ENCODE data around the gene SPG11. TPM values are rescaled to one million over a fixed set of nuclear protein-coding genes. Genes with fewer than 3 reads are reported as not detected.
"Not testable (repeated sequence)": the region's sequence is repeated elsewhere in the genome, so short reads cannot be mapped to it uniquely, and the experiment has no call there.

SPG11 gene
- total RNA-seq, 1 donor from 2014 or later: 67.3 TPM

GRCh38 chr15:44633603-44634002 lies 29.9 kb downstream of the SPG11 start:
- no peak overlapping the region for H3K4me3 ChIP-seq (ENCODE audit: low read length in 3 of 3)
- no peaks in the 10 kb centered on the region for H3K9me3 ChIP-seq (ENCODE audit: control insufficient read depth in 3 of 3, low read length in 3 of 3)
- H3K9ac ChIP-seq (ENCODE audit: low read depth in 1 of 3, low read length in 3 of 3): no peak overlapping the region
- no peaks in the 10 kb centered on the region for H3K27me3 ChIP-seq (ENCODE audit: control insufficient read depth in 3 of 3, insufficient read depth in 3 of 3, low read length in 3 of 3)
- peaks cover 14 to 45% (median 42%) of the 10 kb centered on the region in 3 donors for H3K36me3 ChIP-seq (ENCODE audit: control insufficient read depth in 3 of 3, insufficient read depth in 3 of 3, low read length in 3 of 3)
- H3K27ac ChIP-seq (ENCODE audit: low read depth, low read length): no peak overlapping the region
- H3K4me1 ChIP-seq (ENCODE audit: control insufficient read depth in 3 of 3, insufficient read depth in 3 of 3, low read length in 3 of 3): no peaks in the 10 kb centered on the region

- not testable (repeated sequence) for H3K9ac ChIP-seq (ENCODE audit: low read depth in 1 of 3, low read length in 3 of 3); H3K9me3 ChIP-seq (ENCODE audit: control insufficient read depth in 3 of 3, low read length in 3 of 3); H3K27ac ChIP-seq (ENCODE audit: low read depth, low read length); H3K27me3 ChIP-seq (ENCODE audit: control insufficient read depth in 3 of 3, insufficient read depth in 3 of 3, low read length in 3 of 3); H3K4me3 ChIP-seq (ENCODE audit: low read length in 3 of 3); H3K4me1 ChIP-seq (ENCODE audit: control insufficient read depth in 3 of 3, insufficient read depth in 3 of 3, low read length in 3 of 3)
- peaks cover 17 to 53% (median 43%) of the 10 kb centered on the region in 3 donors for H3K36me3 ChIP-seq (ENCODE audit: control insufficient read depth in 3 of 3, insufficient read depth in 3 of 3, low read length in 3 of 3)
Observed at GRCh38 chr15:44625286-44625685, 38.2 kb downstream of the SPG11 start.

GRCh38 chr15:44623178-44623577 lies 40.3 kb downstream of the SPG11 start:
- peaks cover 10 to 40% (median 33%) of the 10 kb centered on the region in 3 donors for H3K36me3 ChIP-seq (ENCODE audit: control insufficient read depth in 3 of 3, insufficient read depth in 3 of 3, low read length in 3 of 3)
- H3K27ac ChIP-seq (ENCODE audit: low read depth, low read length): no peak overlapping the region
- H3K4me3 ChIP-seq (ENCODE audit: low read length in 3 of 3): no peak overlapping the region
- no peaks in the 10 kb centered on the region for H3K9me3 ChIP-seq (ENCODE audit: control insufficient read depth in 3 of 3, low read length in 3 of 3)
- no peak overlapping the region for H3K9ac ChIP-seq (ENCODE audit: low read depth in 1 of 3, low read length in 3 of 3)
- no peaks in the 10 kb centered on the region for H3K27me3 ChIP-seq (ENCODE audit: control insufficient read depth in 3 of 3, insufficient read depth in 3 of 3, low read length in 3 of 3)
- no peaks in the 10 kb centered on the region for H3K4me1 ChIP-seq (ENCODE audit: control insufficient read depth in 3 of 3, insufficient read depth in 3 of 3, low read length in 3 of 3)

GRCh38 chr15:44620081-44620480 lies 43.4 kb downstream of the SPG11 start:
- Histone ChIP-seq H3K27ac (ENCODE audit: low read depth, low read length) (no peak overlapping the region), H3K27me3 (ENCODE audit: control insufficient read depth in 3 of 3, insufficient read depth in 3 of 3, low read length in 3 of 3) (no peaks in the 10 kb centered on the region), H3K9ac (ENCODE audit: low read depth in 1 of 3, low read length in 3 of 3) (no peak overlapping the region), H3K9me3 (ENCODE audit: control insufficient read depth in 3 of 3, low read length in 3 of 3) (no peaks in the 10 kb centered on the region), H3K4me3 (ENCODE audit: low read length in 3 of 3) (no peak overlapping the region), H3K36me3 (ENCODE audit: control insufficient read depth in 3 of 3, insufficient read depth in 3 of 3, low read length in 3 of 3) (peaks cover 14 to 32% (median 27%) of the 10 kb centered on the region in 3 donors), H3K4me1 (ENCODE audit: control insufficient read depth in 3 of 3, insufficient read depth in 3 of 3, low read length in 3 of 3) (no peaks in the 10 kb centered on the region)

- Histone ChIP-seq H3K27ac (ENCODE audit: low read depth, low read length) (no peak overlapping the region), H3K36me3 (ENCODE audit: control insufficient read depth in 3 of 3, insufficient read depth in 3 of 3, low read length in 3 of 3) (peaks cover 13 to 45% (median 45%) of the 10 kb centered on the region in 3 donors), H3K9ac (ENCODE audit: low read depth in 1 of 3, low read length in 3 of 3) (no peak overlapping the region)
Observed at GRCh38 chr15:44616974-44617373, 46.5 kb downstream of the SPG11 start.

GRCh38 chr15:44606740-44607139 lies 56.7 kb downstream of the SPG11 start:
- peaks cover 5 to 56% (median 45%) of the 10 kb centered on the region in 3 donors for H3K36me3 ChIP-seq (ENCODE audit: control insufficient read depth in 3 of 3, insufficient read depth in 3 of 3, low read length in 3 of 3)
- no peaks in the 10 kb centered on the region for H3K9me3 ChIP-seq (ENCODE audit: control insufficient read depth in 3 of 3, low read length in 3 of 3)
- H3K27ac ChIP-seq (ENCODE audit: low read depth, low read length): no peak overlapping the region
- H3K9ac ChIP-seq (ENCODE audit: low read depth in 1 of 3, low read length in 3 of 3): no peak overlapping the region
- no peaks in the 10 kb centered on the region for H3K4me1 ChIP-seq (ENCODE audit: control insufficient read depth in 3 of 3, insufficient read depth in 3 of 3, low read length in 3 of 3)
- H3K27me3 ChIP-seq (ENCODE audit: control insufficient read depth in 3 of 3, insufficient read depth in 3 of 3, low read length in 3 of 3): no peaks in the 10 kb centered on the region
- no peak overlapping the region for H3K4me3 ChIP-seq (ENCODE audit: low read length in 3 of 3)

More at GRCh38 chr15:44616974-44617373, 46.5 kb downstream of the SPG11 start:
- no peaks in the 10 kb centered on the region for H3K9me3 ChIP-seq (ENCODE audit: control insufficient read depth in 3 of 3, low read length in 3 of 3)
- no peaks in the 10 kb centered on the region for H3K4me1 ChIP-seq (ENCODE audit: control insufficient read depth in 3 of 3, insufficient read depth in 3 of 3, low read length in 3 of 3)
- no peak overlapping the region for H3K4me3 ChIP-seq (ENCODE audit: low read length in 3 of 3)
- H3K27me3 ChIP-seq (ENCODE audit: control insufficient read depth in 3 of 3, insufficient read depth in 3 of 3, low read length in 3 of 3): no peaks in the 10 kb centered on the region

- Histone ChIP-seq H3K36me3 (ENCODE audit: control insufficient read depth in 3 of 3, insufficient read depth in 3 of 3, low read length in 3 of 3) (peaks cover 8 to 55% (median 53%) of the 10 kb centered on the region in 3 donors), H3K9me3 (ENCODE audit: control insufficient read depth in 3 of 3, low read length in 3 of 3) (no peaks in the 10 kb centered on the region), H3K9ac (ENCODE audit: low read depth in 1 of 3, low read length in 3 of 3) (no peak overlapping the region), H3K27ac (ENCODE audit: low read depth, low read length) (no peak overlapping the region), H3K4me1 (ENCODE audit: control insufficient read depth in 3 of 3, insufficient read depth in 3 of 3, low read length in 3 of 3) (no peaks in the 10 kb centered on the region), H3K4me3 (ENCODE audit: low read length in 3 of 3) (no peak overlapping the region), H3K27me3 (ENCODE audit: control insufficient read depth in 3 of 3, insufficient read depth in 3 of 3, low read length in 3 of 3) (no peaks in the 10 kb centered on the region)
Observed at GRCh38 chr15:44603126-44603525, 60.3 kb downstream of the SPG11 start.

GRCh38 chr15:44598892-44599291 lies 64.6 kb downstream of the SPG11 start:
- peaks cover 23 to 61% (median 45%) of the 10 kb centered on the region in 3 donors for H3K36me3 ChIP-seq (ENCODE audit: control insufficient read depth in 3 of 3, insufficient read depth in 3 of 3, low read length in 3 of 3)

GRCh38 chr15:44598066-44598465 lies 65.4 kb downstream of the SPG11 start:
- Histone ChIP-seq H3K27ac (ENCODE audit: low read depth, low read length) (no peak overlapping the region), H3K4me1 (ENCODE audit: control insufficient read depth in 3 of 3, insufficient read depth in 3 of 3, low read length in 3 of 3) (no peaks in the 10 kb centered on the region), H3K4me3 (ENCODE audit: low read length in 3 of 3) (no peak overlapping the region), H3K9me3 (ENCODE audit: control insufficient read depth in 3 of 3, low read length in 3 of 3) (no peaks in the 10 kb centered on the region), H3K9ac (ENCODE audit: low read depth in 1 of 3, low read length in 3 of 3) (no peak overlapping the region), H3K36me3 (ENCODE audit: control insufficient read depth in 3 of 3, insufficient read depth in 3 of 3, low read length in 3 of 3) (peaks cover 27 to 60% (median 49%) of the 10 kb centered on the region in 3 donors), H3K27me3 (ENCODE audit: control insufficient read depth in 3 of 3, insufficient read depth in 3 of 3, low read length in 3 of 3) (no peaks in the 10 kb centered on the region)

More at GRCh38 chr15:44598892-44599291, 64.6 kb downstream of the SPG11 start:
- no peak overlapping the region for H3K27ac ChIP-seq (ENCODE audit: low read depth, low read length)
- H3K9me3 ChIP-seq (ENCODE audit: control insufficient read depth in 3 of 3, low read length in 3 of 3): no peaks in the 10 kb centered on the region
- H3K27me3 ChIP-seq (ENCODE audit: control insufficient read depth in 3 of 3, insufficient read depth in 3 of 3, low read length in 3 of 3): no peaks in the 10 kb centered on the region
- H3K9ac ChIP-seq (ENCODE audit: low read depth in 1 of 3, low read length in 3 of 3): no peak overlapping the region
- H3K4me3 ChIP-seq (ENCODE audit: low read length in 3 of 3): no peak overlapping the region
- H3K4me1 ChIP-seq (ENCODE audit: control insufficient read depth in 3 of 3, insufficient read depth in 3 of 3, low read length in 3 of 3): no peaks in the 10 kb centered on the region

GRCh38 chr15:44596511-44597010 lies 66.9 kb downstream of the SPG11 start:
- Histone ChIP-seq H3K9ac (ENCODE audit: low read depth in 1 of 3, low read length in 3 of 3) (no peak overlapping the region), H3K4me3 (ENCODE audit: low read length in 3 of 3) (no peak overlapping the region), H3K9me3 (ENCODE audit: control insufficient read depth in 3 of 3, low read length in 3 of 3) (no peaks in the 10 kb centered on the region), H3K4me1 (ENCODE audit: control insufficient read depth in 3 of 3, insufficient read depth in 3 of 3, low read length in 3 of 3) (no peaks in the 10 kb centered on the region), H3K27me3 (ENCODE audit: control insufficient read depth in 3 of 3, insufficient read depth in 3 of 3, low read length in 3 of 3) (no peaks in the 10 kb centered on the region), H3K27ac (ENCODE audit: low read depth, low read length) (no peak overlapping the region), H3K36me3 (ENCODE audit: control insufficient read depth in 3 of 3, insufficient read depth in 3 of 3, low read length in 3 of 3) (peaks cover 33 to 66% (median 38%) of the 10 kb centered on the region in 3 donors)
